GM18499 (cell line): Measurements from ENCODE around the gene TSPO2.

Experiments used
- ATAC-seq: cut with Tn5 transposase; IDR thresholded peaks from one replicate; pipeline ENCODE4 v1.9.1; 2021; ENCODE audit warnings: moderate number of reproducible peaks; ENCODE audit not compliant: insufficient read depth, unreplicated experiment

The TSPO2 gene

GRCh38 chr6:41047745-41048732, 5.8 kb downstream of the TSPO2 start:
- no peak for ATAC-seq

- no peak for ATAC-seq
Measured at GRCh38 chr6:41049521-41049920, 7.3 kb downstream of the TSPO2 start.

- no peak for ATAC-seq
Measured at GRCh38 chr6:41049955-41050354, 7.7 kb downstream of the TSPO2 start.

- ATAC-seq: no peak
Measured at GRCh38 chr6:41050536-41050935, 8.3 kb downstream of the TSPO2 start.

GRCh38 chr6:41051873-41052272, 9.6 kb downstream of the TSPO2 start:
- ATAC-seq: no peak

GRCh38 chr6:41053041-41053440, 10.8 kb downstream of the TSPO2 start, which contains the start of gene APOBEC2:
TSS of gene APOBEC2 (plus strand) at chr6:41053202. CDS start at chr6:41053348, 146 bp downstream.
- ATAC-seq: no peak

- no peak for ATAC-seq
Measured at GRCh38 chr6:41054511-41054910, 12.2 kb downstream of the TSPO2 start.

- ATAC-seq: no peak
Measured at GRCh38 chr6:41055149-41055548, 12.9 kb downstream of the TSPO2 start.

GRCh38 chr6:41056768-41057490, 14.7 kb downstream of the TSPO2 start:
- ATAC-seq: no peak

GRCh38 chr6:41058783-41059181, 16.5 kb downstream of the TSPO2 start:
- no peak for ATAC-seq

- ATAC-seq: no peak
Measured at GRCh38 chr6:41059556-41059955, 17.3 kb downstream of the TSPO2 start.

GRCh38 chr6:41061196-41061726, 19.0 kb downstream of the TSPO2 start:
- ATAC-seq: no peak

GRCh38 chr6:41062056-41062455, 19.8 kb downstream of the TSPO2 start:
- ATAC-seq: no peak

- ATAC-seq: no peak
Measured at GRCh38 chr6:41063884-41064285, 21.6 kb downstream of the TSPO2 start.

- ATAC-seq: no peak
Measured at GRCh38 chr6:41064841-41065240, 22.6 kb downstream of the TSPO2 start.

- no peak for ATAC-seq
Measured at GRCh38 chr6:41065550-41066026, 23.3 kb downstream of the TSPO2 start.

GRCh38 chr6:41066867-41067304, 24.6 kb downstream of the TSPO2 start:
- no peak for ATAC-seq

GRCh38 chr6:41071501-41071922, 29.2 kb downstream of the TSPO2 start:
- no peak for ATAC-seq

GRCh38 chr6:41071923-41072835, 29.9 kb downstream of the TSPO2 start, which contains the start of gene OARD1:
TSS of gene OARD1 (minus strand) at chr6:41072356. CDS start at chr6:41071634, 722 bp downstream.
- peak; percentile 50 for ATAC-seq

- ATAC-seq: peak; percentile 39
Measured at GRCh38 chr6:41072836-41073202, 30.6 kb downstream of the TSPO2 start, which contains the start of gene NFYA. TSS of gene NFYA (plus strand) at chr6:41072974. CDS start at chr6:41079090, 6,116 bp downstream.
